K562 (cell line): Measurements from ENCODE around the gene HYOU1. TPM values are rescaled to one million over a fixed set of nuclear protein-coding genes. Genes with fewer than 3 reads are reported as not detected.

Experiments used
- ATAC-seq: fragments of 200-7000 bp; cut with Tn5 transposase; 3 replicates; pipeline ENCODE4 v1.9.1; 2020; ENCODE audit warnings: moderate library complexity
- BruUV-seq: library from RNA; stranded (reverse); fragments of 400-500 nt; replicated peaks from 2 replicates; lab custom pipeline; 2021; lab: Mats Ljungman, UMichigan
- CTCF ChIA-PET: fragments of 300-600 bp; formaldehyde crosslinking; extraction: SDS; loops from one replicate; lab custom pipeline; 2021; ENCODE audit warnings: low intra/inter-chr PET ratio; lab: Yijun Ruan, JAX
- POLR2A ChIA-PET: fragments of 300-600, 350-650 bp; sonication (Branson Sonifier 250); formaldehyde crosslinking; extraction: SDS; loops from one replicate; lab custom pipeline; 2021; ENCODE audit warnings: antibody characterized with exemption, inconsistent platforms; lab: Yijun Ruan, JAX
- DNase-seq, 4 experiments: peaks; one replicate each; pipeline versions ENCODE4 v3.0.0 to v3.0.0-alpha.2; 2011 to 2018; ENCODE audit warnings: low spot score in 3 of 4, mixed read lengths in 3 of 4; ENCODE audit errors: extremely low read depth in 1 of 4
- FAIRE-seq: peaks from 2 replicates; lab custom pipeline; 2011; peaks lifted over from hg19 to GRCh38; lab: Jason Lieb, UNC
- H2AFZ ChIP-seq: 2 replicates; pipeline ENCODE4 v1.6.0; 2011; ENCODE audit warnings: low read depth, low read length, control low read depth, inconsistent platforms
- H3K27ac ChIP-seq: fragments of 200-600 bp; 3 replicates; pipeline ENCODE4 v1.8.0; 2011; ENCODE audit warnings: low read depth, mild to moderate bottlenecking, control low read depth, inconsistent platforms, low read length, moderate library complexity, mixed read lengths; ENCODE audit errors: extremely low read depth
- H3K27me3 ChIP-seq, 2 experiments: fragments of 300-600 bp in 1 of 2; 2 replicates in 1 of 2; 3 replicates in 1 of 2; pipeline versions ENCODE4 v1.6.0 to v1.8.0; 2011; ENCODE audit warnings: inconsistent platforms in 2 of 2, low read length in 2 of 2, mild to moderate bottlenecking in 1 of 2, mixed read lengths in 1 of 2, moderate library complexity in 1 of 2; ENCODE audit not compliant: control insufficient read depth in 2 of 2, insufficient read depth in 2 of 2
- H3K36me3 ChIP-seq: fragments of 300-600 bp; 3 replicates; pipeline ENCODE4 v1.8.0; 2011; ENCODE audit warnings: mild to moderate bottlenecking, low read length, inconsistent platforms; ENCODE audit not compliant: control insufficient read depth, insufficient read depth
- H3K4me1 ChIP-seq, 2 experiments: fragments of 200-600 bp in 1 of 2; replicated peaks in 1 of 2; 2 replicates in 1 of 2; 3 replicates in 1 of 2; pipeline versions ENCODE4 v1.5.1 to v1.8.0; 2011; ENCODE audit warnings: inconsistent platforms in 2 of 2, low read length in 2 of 2, mild to moderate bottlenecking in 1 of 2, mixed read lengths in 1 of 2, moderate library complexity in 1 of 2; ENCODE audit not compliant: control insufficient read depth in 2 of 2, insufficient read depth in 2 of 2
- H3K4me2 ChIP-seq: 2 replicates; pipeline ENCODE4 v1.6.1; 2011; ENCODE audit warnings: low read length, control low read depth, inconsistent platforms, mixed read lengths; ENCODE audit not compliant: insufficient read depth
- H3K4me3 ChIP-seq: fragments of 200-600 bp; sonication (generic), shearing (Covaris generic); 2 replicates; pipeline ENCODE4 v1.5.1; 2016; ENCODE audit warnings: control low read depth, inconsistent platforms
- H3K79me2 ChIP-seq: fragments of 200-600 bp; 3 replicates; pipeline ENCODE4 v1.8.0; 2011; ENCODE audit warnings: low read length, inconsistent platforms; ENCODE audit not compliant: control insufficient read depth, insufficient read depth
- H3K9ac ChIP-seq, 2 experiments: 2 replicates each; pipeline versions ENCODE4 v1.6.0 to v1.6.1; 2011; ENCODE audit warnings: low read depth in 2 of 2, low read length in 2 of 2, control low read depth in 1 of 2, inconsistent platforms in 1 of 2, mild to moderate bottlenecking in 1 of 2, mixed read lengths in 1 of 2; ENCODE audit not compliant: insufficient read depth in 1 of 2
- H3K9me1 ChIP-seq: one replicate; pipeline ENCODE4 v1.6.0; 2011; ENCODE audit warnings: inconsistent platforms, mild to moderate bottlenecking, low read length, moderate library complexity; ENCODE audit not compliant: control insufficient read depth, insufficient read depth
- H3K9me3 ChIP-seq: replicated peaks from 2 replicates; pipeline ENCODE4 v1.5.1; 2011; ENCODE audit warnings: low read depth, low read length, inconsistent platforms; ENCODE audit not compliant: control insufficient read depth, insufficient read depth
- H4K20me1 ChIP-seq: replicated peaks from 2 replicates; pipeline ENCODE4 v1.6.1; 2011; ENCODE audit warnings: low read length, inconsistent platforms, mixed read lengths; ENCODE audit not compliant: control insufficient read depth, insufficient read depth
- RBFOX2 ChIP-seq: fragments of 200-400 bp; formaldehyde crosslinking; IDR thresholded peaks from 2 replicates; pipeline ENCODE4 v1.6.1; 2017; ENCODE audit warnings: low read depth, mild to moderate bottlenecking, low read length, moderate library complexity
- SMAD3 ChIP-seq: fragments of 450-650 bp; formaldehyde crosslinking; conservative IDR thresholded peaks from 2 replicates; pipeline ENCODE4 v1.4.0; 2020; ENCODE audit warnings: mild to moderate bottlenecking
- ZBTB43 ChIP-seq: sonication (generic); formaldehyde crosslinking; IDR thresholded peaks from 2 replicates; pipeline ENCODE4 v1.8.0; 2023; ENCODE audit warnings: mild to moderate bottlenecking, missing genetic modification reagents
- ZFX ChIP-seq: sonication (generic); formaldehyde crosslinking; IDR thresholded peaks from 2 replicates; pipeline ENCODE4 v1.8.0; 2022; ENCODE audit warnings: mild to moderate bottlenecking, missing genetic modification reagents, moderate library complexity
- WGBS: fragments of 100-300 bp; shearing (Covaris generic); methylation state at CpG from one replicate; pipeline ENCODE4 v1.1.6; 2016; ENCODE audit warnings: low coverage, mixed read lengths; ENCODE audit not compliant: insufficient coverage; ENCODE audit errors: missing lambda C conversion rate; 5-methylcytosine and 5-hydroxymethylcytosine counted together
- in situ Hi-C: fragments of 300-500 bp; cut with MboI; formaldehyde crosslinking; loops from 4 replicates; pipeline ENCODE4 v1.15.0; 2018; ENCODE audit warnings: inconsistent platforms, mixed read lengths
- intact Hi-C: fragments of 100-400 bp; cut with micrococcal nuclease; formaldehyde crosslinking; loops from 2 replicates; pipeline ENCODE4 v1.14.2; 2022
- polyA plus RNA-seq, 8 experiments: library from polyadenylated mRNA; depleted of rRNA in 4 of 8; stranded (reverse) in 5 of 8; unstranded in 3 of 8; fragments of >200 nt; fragmentation: Nextera tagmentation in 2 of 8; fragmentation: Illumina TruSeq in 1 of 8; extraction: Ambion mirVana in 2 of 8; extraction: Trizol in 1 of 8; gene quantifications; 2 replicates each; pipeline versions ENCODE4 v1.2.1 to v1.2.3, GENCODE V29; 2011 to 2014; ENCODE audit warnings: inconsistent platforms in 1 of 8, missing spikeins in 1 of 8
- total RNA-seq, 7 experiments: library from RNA; depleted of rRNA in 6 of 7; stranded (reverse); fragments of >200 nt in 6 of 7; fragmentation: Illumina TruSeq in 2 of 7; extraction: Trizol in 2 of 7; gene quantifications; 2 replicates each; pipeline versions ENCODE4 v1.2.1 to v1.2.3, GENCODE V29; 2011 to 2021; ENCODE audit warnings: low replicate concordance in 1 of 7

The HYOU1 gene
- total and polyA plus RNA-seq, 9 of the 15 experiments (the other 6 are each of a cell fraction or from before 2014, with no cell fraction given) = 19.5 to 197 (median 128) TPM

GRCh38 chr11:119027561-119028345, 29.3 kb downstream of the HYOU1 start:
- Histone ChIP-seq H4K20me1 (peaks cover 22% of the 10 kb centered on the region), H3K9me3 (no peaks in the 10 kb centered on the region), H3K79me2 (peaks cover 51% of the 10 kb centered on the region), H3K9me1 (no peaks in the 10 kb centered on the region), H3K9ac (peak overlapping the region in 1 of 2 experiments; percentile 79; a peak in 2 of 4 replicates), H3K36me3 (peaks cover 64% of the 10 kb centered on the region), H3K4me1 (peaks cover 54 to 57% of the 10 kb centered on the region in 2 experiments), H3K27me3 (no peaks in the 10 kb centered on the region), H2AFZ (no peak overlapping the region), H3K27ac (no peak overlapping the region; the same call in 2 of the 3 replicates), H3K4me3 (no peak overlapping the region), H3K4me2 (no peak overlapping the region)
- ChIA-PET CTCF (no interaction called here), POLR2A (interaction anchor here (0.6 to 5.2 kb wide), 5 partner anchors 9 to 365 kb away, joined by 3 to 33 read pairs (median 4); partner anchors contain the start of gene TRAPPC4)
- DNase-seq (no peak), ATAC-seq (no peak), FAIRE-seq (no peak)
- in situ Hi-C loops = no loop called here
- WGBS = 98% methylated on average over 7 of the region's 9 CpGs
- no peak for TF ChIP-seq ZBTB43
- TF ChIP-seq RBFOX2 = peak; percentile 16; the same call in 1 of the 2 replicates
- TF ChIP-seq SMAD3 (CRISPR knock-in tag) = no peak
- 0 out of 2 replicates have a peak, but pooled peaks have one; percentile 14 for TF ChIP-seq ZFX (CRISPR knock-in tag)
- intact Hi-C loops = no loop called here
- no TSS peak for BruUV-seq
